Activated CD4-positive, alpha-beta T cell treated with anti-CD3 and anti-CD28 coated beads for 48 hours (primary cell): ENCODE data around the gene ZDHHC14.

Experiments used
- DNase-seq: peaks from one replicate; pipeline ENCODE4 v3.0.0-alpha.2; 2020

The ZDHHC14 gene

DNA sequence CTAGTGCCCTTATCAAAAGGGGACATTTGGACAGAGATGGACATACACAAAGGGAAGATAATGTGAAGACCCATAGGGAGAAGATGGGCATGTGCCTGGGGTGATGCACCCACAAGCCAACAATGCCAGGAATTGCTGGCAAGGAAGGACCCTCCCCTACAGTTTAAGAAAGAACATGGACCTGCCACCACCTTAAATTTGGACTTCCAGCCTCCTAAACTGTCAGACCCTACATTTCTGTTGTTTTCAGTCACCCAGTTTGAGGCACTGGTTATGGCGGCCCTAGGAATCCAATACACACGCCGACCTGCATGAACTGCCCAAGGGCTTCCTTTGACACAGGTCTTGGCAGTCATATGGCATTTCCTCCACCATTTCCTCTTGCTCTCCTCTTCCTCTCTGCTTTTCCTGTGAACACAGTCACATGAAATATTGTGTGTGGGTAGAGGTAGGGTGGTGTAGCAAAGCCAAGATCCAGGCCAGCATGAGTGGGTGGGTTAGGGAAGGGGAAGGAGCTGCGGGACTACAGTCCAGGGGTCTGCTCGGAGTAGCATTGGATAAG, 115.6 kb downstream of the ZDHHC14 start:
- no peak for DNase-seq

DNA sequence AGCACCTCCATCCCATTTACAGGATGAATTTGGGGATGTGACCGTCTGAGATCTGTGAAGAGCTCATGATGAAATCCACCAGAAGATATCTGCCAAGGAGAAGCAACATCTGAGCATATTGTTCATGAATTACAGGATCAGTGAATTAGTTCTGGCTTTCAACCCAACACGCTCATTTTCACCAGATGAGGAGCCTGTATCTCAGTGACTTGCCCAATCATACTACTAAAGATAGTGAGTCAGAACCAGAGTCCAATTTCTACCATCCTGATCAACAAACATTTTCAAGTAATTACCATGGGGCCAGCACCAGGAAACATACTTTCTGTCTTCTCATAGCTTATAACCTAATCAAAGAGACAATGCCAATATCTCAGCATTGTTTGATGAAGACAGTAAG, 116.6 kb downstream of the ZDHHC14 start:
- no peak for DNase-seq

DNA sequence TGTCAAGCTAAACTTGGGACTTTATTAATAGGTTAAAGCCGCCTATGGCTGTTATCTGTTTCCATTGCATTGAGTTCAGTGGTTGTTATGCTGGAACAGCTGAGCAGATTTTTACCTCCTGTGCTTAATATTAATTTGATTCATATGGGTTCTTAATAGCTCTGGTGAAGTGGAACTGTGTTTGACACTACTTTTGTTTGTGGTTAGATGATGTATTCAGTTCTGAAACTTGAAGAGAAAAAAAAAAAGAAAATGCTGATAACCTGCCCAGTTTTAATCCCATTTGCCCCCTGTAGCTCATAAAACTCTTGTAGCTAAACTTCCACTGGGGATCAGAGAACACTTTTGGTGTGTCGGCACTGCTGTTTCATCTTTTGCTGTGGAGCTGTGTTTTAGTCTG, 117.8 kb downstream of the ZDHHC14 start:
- no peak for DNase-seq

DNA sequence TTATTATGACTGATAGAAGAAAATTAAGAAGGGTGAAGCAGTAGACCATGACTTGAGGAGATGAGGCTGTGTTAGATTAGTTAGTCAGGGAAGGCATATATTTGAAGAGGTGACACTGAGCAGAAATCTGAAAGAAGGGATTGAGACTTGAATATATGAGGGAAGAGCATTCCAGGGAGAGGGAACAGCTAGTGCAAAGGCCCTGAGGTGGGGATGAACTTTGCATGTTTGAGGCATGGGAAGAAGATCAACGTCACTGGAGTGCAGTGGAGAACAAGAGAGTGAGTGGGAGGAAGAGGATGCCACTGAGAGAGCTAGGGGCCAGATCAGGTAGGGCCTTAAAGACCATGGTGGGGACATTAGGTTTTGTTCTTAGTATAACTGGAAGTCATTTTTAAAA, 119.0 kb downstream of the ZDHHC14 start:
- DNase-seq: no peak

DNA sequence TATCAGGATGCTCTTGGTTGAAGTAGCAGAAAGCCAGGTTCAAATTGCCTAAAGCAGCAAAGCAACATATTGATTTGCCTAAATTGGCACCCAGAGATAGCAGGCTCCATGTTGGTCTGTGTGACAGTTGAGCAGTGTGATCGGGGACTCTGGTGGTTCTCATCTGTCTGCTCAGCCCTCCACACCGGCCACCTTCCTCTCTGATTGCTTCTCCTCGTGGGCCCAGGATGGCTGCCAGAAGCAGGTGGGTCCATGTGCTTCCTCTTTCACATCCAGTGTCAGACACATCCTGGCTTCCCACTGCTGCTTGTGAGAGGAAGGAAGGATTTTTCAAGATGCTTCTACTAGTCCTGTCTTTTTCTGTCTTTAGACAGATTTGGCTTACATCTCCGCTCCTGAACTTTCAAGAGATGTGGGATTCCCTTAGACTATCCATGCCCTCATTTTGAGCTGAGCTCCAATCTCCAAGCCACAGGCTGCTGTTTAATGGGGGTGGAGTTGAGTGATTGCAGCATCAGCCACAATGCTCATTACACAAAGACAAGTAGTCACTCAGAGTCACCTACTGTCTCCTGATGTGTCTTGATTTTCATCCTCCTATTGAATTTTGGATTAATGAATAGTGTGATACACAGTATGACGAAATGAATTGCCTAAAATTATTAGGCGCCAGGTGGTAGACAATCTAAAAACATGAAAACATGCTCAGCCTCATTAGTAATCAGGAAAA, 122.2 kb downstream of the ZDHHC14 start:
- no peak for DNase-seq

DNA sequence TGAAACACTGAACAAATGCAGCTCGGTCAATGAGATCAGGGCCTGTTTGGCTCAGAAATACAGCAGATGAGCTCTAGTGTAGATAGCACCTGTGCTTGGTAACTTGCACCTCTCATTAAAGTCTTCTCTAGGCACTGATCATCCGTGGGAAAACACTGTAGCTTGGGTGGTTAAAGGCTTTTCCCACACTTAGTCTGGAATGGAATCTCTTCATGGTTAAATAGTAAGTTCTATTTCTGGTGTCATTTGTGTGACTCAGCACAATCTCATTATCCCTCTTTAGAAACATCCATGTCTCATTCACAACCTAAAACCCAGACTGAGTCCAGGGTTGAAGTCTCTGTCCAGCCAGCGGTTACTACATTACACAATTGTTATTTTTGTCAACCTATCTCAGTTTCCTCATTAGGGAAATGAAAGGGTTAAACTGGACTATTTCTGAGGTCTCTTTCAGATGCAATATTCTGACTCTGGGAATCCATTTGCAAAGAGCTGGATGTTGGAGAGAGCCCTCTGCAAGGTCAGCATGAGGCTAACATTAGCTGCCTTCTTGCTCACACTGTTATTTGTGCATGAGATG, 125.0 kb downstream of the ZDHHC14 start:
- DNase-seq: no peak

DNA sequence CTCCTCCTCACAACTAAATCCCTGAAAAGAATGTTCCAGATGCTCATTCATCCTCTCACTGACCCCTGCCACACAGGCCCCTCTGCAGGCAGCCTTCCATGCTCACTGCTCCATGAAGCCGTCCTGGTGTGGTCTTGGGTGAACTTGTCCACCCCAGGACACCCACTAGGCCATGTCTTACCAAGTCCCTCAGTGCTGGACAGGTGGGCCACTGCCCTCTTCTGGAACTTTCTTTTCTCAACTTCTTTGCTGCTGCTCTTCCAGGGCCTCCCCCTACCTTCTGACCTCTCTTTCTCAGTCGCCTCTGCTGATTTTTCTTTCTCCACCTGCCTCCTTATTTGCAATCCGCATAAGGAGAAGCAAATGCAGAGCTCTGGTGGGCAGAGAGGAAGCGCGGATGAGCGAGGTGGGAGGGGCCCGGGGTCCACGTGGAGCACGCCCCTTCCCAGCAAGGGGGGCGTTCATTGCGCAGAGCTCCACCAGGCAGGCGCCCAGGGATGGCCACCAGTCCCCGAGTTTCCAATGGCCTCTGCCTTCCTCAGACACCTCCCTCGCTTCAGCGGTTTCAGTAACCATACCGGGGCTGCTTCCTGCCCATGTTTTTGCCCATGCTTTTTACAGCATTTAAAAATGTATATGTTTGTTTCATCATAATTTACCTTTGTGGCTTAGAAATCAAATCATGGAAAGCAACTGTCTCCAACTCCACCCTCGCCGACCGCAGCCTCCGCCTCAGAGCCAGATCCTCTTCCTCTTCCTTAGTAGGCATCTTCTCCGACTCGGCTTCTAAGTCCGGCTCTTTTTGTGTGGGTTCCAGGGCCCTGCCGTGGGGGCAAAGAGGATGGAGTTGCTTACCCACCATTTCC, 129.6 kb downstream of the ZDHHC14 start:
- DNase-seq: peak; percentile 15

DNA sequence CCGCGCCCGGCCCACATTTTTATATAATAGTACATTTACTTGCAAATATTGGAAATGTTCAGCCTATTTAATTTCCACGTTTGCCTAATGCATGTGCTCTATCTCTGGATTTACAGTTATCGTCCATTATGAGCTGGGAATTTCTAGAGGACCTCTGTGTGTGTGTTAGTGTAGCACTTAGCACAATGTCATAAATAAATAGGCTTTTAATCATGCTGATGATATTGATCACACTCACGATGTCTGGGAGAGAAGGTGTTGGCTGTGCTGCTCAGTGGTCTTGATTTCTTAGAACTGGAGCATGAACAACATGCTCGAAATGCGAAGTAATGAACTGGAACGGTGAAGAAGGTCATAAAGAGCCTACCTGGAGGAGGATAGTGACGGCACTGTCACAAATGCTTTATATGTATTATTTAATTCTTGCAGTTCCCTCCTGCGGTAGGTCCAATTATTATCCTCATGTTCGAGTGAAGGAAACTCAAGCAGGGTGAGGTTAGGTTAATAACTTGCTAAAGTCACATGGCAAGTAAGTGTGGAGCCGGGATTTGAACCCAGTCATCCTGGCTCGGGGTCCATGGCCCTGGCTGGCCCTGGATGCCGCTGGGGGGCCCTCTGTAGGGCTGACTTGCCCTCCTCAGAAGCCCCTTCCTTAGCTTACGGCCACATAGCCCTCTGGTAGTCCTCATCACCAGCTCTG, 130.8 kb downstream of the ZDHHC14 start:
- no peak for DNase-seq

DNA sequence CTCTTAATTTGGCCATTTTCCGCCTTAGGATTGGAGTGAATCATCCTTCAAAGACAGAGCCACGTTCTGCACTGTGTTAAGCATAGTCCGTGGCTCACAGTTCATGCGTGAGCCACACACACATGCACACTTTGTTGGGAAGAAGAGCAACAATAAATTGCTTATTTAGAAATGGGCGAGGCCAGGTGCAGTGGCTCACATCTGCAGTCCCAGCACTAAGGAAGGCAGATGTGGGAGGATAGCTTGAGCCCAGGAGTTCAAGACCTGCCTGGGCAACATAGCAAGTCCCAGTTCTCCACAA, 131.3 kb downstream of the ZDHHC14 start:
- no peak for DNase-seq

DNA sequence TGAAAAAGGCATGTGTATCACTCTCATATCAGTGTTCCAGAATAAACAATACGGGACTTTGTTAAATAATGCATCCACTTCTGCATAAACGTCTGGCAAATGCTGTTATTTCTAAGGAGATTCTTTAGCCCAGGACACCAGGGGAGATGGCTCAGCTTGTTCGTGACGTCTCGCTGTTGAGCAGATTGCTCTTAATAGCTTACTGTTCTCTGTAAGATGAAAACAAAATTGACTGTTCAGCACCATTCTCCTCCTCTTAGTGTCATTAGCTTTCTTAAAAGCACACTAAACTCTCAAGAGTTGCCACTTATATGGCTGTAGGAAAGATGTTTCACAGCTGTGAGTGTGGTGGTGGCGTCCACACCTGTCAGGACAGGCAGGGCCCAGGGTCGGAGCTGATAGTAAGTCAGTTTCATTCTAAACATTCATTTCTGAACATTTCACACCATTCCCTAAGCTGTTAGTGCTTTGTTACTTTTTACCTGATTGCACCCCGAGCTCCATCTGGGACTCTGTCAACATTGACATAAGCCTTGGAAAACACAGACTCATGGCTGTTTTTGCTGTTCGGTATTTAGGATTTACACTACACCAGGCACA, 132.1 kb downstream of the ZDHHC14 start:
- no peak for DNase-seq

DNA sequence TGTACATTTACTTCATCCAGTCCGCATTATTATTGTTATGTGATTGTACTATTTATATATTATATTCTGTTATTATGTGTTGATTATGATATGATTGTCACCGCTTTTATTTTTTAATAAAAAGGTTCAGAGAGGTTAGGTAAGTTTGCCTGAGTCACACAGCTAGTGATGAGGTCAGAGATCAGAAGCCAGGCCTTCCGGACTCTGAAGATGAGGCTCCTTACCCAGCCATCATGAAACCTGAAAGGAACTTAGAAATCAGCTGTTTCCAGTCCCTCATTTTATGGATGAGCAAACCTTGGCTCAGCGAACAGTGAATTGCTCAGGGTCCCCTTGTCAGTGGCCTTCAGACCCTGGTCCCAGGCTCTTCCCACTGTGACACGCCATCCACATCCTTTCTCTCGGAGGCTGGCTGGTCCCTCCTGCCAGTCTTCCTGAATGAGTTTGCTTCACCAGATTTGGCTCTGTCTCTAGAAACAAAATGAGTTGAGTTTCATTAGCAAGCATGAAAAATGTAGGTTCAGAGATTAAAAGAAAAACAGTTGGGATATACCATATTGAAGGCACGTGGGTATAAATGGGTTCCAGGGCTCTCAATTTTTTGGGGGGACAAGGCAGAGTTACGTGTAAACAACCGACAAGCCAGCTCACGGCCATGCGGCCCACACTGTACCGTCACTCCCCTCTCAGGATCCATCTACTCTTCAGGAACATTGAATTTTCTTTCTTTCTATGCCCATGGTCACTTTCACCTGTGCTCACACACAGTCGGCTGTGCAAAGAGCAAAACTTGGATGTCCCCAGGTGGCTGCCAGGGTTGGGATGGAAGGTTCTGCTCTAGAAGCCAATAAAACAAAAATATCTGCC, 132.9 kb downstream of the ZDHHC14 start:
- DNase-seq: no peak

DNA sequence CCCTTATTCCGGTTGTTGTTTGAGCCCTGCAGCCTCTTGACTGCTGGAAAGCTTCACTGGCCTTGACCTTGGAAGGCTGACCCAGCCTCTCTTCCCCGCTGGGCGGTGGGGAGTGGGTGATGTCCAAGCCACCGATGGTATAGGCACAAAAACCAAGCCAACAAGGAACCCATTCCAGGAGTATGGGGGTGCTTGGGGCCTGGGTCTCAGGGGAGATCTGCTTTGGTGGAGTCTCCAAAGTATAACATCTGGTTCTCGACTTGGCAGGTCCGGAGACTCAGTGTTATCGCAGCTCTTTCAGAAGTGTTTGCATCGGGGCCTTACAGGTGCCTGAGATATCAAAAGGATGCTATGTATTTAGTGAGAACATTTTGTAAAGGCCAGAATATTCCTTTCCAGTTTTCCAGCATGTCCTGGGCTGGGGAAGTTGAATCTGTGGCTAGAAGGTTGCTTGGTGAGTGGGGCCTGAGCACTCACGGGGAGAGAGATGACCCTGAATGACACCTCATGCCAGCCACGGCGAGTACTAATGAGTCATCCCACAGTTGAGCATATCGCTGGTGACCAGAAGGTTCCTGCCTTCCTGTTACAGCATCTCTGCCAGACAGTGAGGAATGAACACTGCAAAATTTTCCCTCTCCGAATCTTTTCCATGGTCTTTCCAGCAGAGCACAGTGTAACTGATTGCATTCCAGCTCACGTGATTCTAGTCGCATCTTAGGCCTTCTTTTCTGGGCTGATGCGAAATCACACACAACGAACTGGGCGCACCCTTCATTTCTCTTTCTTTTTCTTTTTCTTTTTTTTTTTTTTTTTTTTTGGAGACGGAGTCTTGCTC, 133.9 kb downstream of the ZDHHC14 start:
- peak; percentile 15 for DNase-seq

DNA sequence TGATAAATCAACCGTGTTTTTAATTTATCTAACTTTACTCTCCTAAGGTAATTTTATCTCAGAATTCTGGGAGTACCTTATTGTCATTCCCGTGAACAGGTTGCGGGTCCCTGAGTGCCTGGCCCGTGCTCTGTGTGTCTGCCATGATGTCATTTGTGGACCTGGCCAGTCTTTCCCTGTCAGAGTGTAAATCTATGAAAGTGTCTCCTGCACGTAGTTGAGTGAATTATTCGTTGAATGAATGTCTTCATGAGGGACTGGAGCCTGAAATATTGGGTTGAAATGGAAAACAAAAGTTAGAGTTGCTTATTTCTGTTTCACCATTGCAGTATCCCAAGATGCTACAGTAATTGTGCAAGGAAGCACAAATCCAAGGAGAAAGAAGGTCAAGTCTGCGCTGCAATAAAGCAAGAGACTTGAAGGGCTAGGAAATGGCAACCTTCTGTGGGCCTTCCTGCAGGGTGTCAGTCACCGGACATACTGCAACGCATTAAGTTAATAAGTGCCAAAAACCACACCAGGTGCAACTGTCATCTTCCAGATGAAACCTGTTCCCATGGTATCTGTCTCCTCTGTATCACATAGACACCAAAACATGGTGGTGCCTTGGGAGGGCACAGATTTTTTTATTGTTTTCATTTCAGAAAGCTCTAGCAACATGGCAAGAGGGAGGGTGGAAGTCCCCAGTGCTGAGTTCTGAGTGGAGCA, 135.5 kb downstream of the ZDHHC14 start:
- DNase-seq: no peak

DNA sequence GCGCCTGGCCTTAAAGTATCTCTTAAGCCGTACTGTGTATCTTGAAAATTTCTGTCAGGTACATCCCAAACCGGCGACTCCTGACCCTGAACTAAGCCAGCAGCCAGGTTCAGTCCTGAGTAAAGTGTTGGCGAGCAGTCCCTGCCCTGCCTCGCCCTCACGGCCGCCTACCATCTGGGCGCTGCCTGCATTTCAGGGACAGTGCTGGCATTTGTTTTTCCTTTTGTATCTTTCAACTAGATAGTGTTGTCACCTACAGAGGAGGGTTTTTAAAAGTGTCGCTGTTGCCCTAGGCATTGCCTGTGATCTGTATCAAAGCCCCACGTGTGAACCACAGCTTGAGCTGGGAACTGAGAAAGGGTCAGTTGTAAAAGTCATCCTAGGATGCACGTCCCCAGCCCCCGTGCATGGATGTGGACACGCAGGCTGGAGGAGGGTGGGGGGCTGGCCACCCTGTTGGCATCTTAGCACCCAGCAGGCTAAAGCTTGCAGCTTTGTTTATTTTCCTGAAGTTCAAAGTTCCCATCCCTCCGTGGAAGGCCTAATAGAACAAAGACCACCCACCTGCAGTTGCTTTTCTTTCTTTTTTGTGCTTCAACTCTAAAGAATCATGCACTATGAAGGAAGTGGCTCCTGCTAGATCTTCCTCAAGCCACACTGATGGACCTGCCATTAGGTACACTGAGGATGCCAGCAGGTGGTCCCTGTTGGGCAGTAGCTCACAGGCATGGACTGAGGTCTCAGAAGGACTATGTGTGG, 136.8 kb downstream of the ZDHHC14 start:
- DNase-seq: no peak

DNA sequence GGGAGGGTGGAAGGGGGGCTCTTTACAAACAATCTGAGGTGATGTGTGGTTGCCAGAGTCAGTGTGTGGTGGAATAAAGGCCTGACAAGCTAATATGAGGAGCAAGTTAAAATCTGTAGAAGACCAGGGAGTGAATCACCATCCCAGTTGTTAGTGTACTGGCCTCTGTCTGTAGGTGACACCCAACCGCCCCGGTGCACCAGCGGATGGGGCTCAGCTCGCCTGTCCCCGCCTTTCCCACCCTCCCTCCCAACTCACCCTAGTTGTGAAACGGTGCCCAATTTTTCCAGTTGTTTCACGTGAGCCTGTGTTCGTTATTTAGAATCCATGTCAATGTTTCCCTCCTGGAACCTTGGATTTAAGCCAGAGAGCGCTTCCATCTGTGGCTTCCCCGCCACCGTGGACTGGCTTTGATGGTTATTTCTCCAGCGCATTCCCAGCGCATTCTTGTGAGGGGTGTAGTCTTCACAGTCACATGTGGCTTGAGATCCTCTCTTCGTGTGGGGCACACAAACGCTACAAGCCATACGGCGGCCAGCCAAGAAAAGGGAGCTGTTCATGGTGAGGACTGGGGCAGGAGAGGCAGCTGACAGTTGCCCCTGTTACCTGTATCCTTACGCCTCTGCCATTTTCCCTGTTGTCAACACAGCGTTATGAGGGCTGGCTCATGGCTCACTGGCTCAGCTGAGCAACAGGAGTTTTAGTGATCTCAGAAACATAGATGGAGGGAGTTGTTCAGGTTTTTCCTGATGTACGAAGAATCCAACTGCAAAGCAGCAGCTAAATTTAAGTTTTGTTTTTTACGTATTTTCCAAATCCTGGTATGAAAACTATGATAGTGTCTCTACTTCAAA, 137.6 kb downstream of the ZDHHC14 start:
- no peak for DNase-seq

DNA sequence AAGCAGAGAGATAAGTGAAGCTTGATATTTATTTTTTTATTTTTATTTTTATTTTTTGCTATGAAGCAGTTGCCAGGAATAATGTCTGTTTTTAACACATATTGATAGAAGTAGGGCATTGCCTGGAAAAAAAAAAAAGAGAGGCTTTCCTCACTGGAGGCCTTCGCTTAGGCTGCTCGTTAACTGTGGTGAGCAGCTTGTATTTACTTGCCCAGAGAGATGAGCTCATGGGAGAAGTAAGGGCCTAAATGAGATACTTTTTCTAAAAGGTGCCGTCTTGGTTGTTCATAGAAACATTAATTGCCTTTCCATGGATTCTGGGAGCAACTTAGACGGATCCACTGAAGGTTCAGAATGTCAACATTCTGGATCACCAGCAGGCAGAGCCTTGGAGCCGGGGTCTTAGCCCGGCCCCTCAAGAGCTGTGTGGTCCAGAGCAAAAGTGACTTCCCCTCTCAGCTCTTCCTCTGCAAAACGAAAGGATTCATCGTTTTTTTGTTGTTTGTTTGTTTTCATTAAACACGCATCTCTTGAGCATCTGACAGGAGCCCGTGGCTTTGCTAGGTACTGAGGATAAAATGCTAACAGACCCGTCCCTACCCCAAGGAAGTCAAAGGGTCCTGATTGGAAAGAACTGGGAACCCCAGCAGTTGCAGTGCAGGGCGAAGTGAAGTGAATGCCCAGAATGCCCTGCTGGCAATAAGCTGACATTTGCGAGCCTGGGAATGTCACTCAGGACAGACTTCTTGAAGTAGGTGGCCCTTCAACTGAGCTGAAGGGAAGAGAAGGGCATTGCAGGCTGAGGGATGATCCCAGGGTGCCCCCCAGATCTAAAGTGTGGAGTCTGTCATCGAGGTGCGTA, 138.5 kb downstream of the ZDHHC14 start:
- DNase-seq: no peak

DNA sequence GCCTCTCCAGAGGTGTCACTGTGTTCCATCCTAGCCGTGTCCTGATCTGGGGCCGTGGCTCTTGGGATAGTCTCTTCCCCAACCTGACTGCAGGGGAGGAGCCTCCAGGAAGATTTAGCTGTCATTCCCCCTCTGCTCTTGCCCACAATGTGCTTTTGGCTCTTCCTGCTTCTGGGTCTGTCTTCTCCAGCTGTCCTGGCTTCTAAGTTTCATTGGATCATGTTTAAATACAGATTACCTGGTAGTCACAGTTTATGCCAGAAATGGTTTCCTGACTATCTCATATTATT, 139.1 kb downstream of the ZDHHC14 start:
- DNase-seq: no peak
